ENCODE data around the gene ZMYM2. TPM values are rescaled to one million over a fixed set of nuclear protein-coding genes. Genes with fewer than 3 reads are reported as not detected.

ZMYM2 gene
- total RNA-seq, 1 donor from 2014 or later: 75.2 TPM

- ChIA-PET CTCF (no interaction called here), POLR2A (no interaction called here)
- TF ChIP-seq CTCF (IDR thresholded peaks at IDR 0.05): no peak
- no peaks in the 10 kb centered on the region for H3K9me3 Mint-ChIP-seq
- H3K27ac Mint-ChIP-seq: no peak overlapping the region
- no peaks in the 10 kb centered on the region for H3K4me1 Mint-ChIP-seq
- DNase-seq (no peak), ATAC-seq (ENCODE audit: low read depth) (no peak)
- peaks cover 5% of the 10 kb centered on the region for H3K27me3 Mint-ChIP-seq
- intact Hi-C loops (cut with micrococcal nuclease): no loop called here
- H3K36me3 Mint-ChIP-seq (ENCODE audit: low read depth): no peaks in the 10 kb centered on the region
- no peak overlapping the region for H3K4me3 Mint-ChIP-seq
Measured at GRCh38 chr13:20093951-20094350, 135.4 kb downstream of the ZMYM2 start.

DNA sequence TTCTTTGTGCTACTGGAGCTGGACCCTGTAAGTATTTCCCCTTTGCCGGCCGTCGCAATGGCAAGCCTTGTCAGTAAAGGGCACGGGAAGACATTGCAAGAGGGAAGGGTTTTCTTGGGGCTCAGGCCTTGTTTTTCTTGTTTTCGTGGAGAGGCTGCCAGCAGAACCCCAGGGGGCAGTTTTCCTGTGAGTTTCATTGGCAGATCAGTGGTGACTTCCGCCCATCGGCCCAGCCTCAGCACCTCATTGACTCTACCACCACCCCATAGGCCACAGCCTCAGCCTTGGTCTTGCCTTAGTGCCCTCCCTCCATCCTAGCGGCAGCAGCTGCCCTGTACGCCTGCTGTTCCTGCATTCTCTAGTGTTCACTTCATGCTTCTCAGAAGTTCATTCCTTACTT, 140.8 kb downstream of the ZMYM2 start:
- intact Hi-C loops (cut with micrococcal nuclease): no loop called here
- ChIA-PET CTCF (no interaction called here), POLR2A (no interaction called here)
- no peak for TF ChIP-seq CTCF (IDR thresholded peaks at IDR 0.05)
- no peaks in the 10 kb centered on the region for H3K4me1 Mint-ChIP-seq
- H3K27ac Mint-ChIP-seq: no peak overlapping the region
- peaks cover 25% of the 10 kb centered on the region for H3K27me3 Mint-ChIP-seq
- DNase-seq (no peak), ATAC-seq (ENCODE audit: low read depth) (no peak)
- H3K4me3 Mint-ChIP-seq: no peak overlapping the region
- no peaks in the 10 kb centered on the region for H3K9me3 Mint-ChIP-seq
- H3K36me3 Mint-ChIP-seq (ENCODE audit: low read depth): no peaks in the 10 kb centered on the region

DNA sequence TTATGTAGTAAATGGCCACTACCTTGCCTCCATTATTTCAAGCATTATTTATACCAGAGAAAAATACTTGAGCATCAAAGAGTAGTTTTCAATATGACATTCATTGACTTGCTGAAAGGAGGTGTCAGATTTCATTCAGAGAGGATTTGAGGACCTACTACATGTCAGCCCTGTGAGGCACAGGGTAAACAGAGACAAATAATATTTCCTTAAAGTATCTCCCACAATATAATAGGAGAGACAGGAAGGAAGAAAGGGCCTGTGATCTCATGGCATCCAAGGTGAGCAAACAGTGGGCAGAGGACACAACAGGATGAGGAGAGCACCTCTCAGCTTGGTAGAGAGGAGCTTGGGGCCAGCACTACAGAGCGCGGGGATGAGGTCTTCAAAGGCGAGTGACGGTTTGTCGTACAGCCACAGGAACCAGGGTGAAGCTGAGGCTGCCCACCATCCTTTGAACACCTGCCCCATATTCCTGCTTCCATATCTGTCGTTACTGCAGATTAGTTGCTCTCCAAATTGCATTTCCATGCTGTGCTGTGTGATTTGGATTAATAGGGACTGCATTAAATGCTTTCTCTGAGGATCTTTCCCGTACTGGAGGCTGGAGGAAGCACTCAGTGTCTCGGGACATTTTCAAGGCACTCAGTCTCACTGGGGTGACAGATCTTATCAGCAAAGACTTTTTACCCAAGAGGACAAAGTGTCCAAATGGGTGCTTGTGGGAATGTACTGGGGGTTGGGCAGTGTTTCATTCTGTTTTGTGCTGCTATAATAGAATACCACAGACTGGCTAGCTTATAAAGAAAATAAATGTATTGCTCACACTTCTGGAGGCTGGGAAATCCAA, 143.2 kb downstream of the ZMYM2 start:
- ATAC-seq (ENCODE audit: low read depth) (no peak), DNase-seq (no peak)
- Mint-ChIP-seq H3K4me3 (no peak overlapping the region), H3K4me1 (no peaks in the 10 kb centered on the region), H3K36me3 (ENCODE audit: low read depth) (no peaks in the 10 kb centered on the region), H3K27me3 (peaks cover 41% of the 10 kb centered on the region), H3K9me3 (no peaks in the 10 kb centered on the region), H3K27ac (no peak overlapping the region)
- no peak for TF ChIP-seq CTCF (IDR thresholded peaks at IDR 0.05)
- ChIA-PET POLR2A (no interaction called here), CTCF (interaction anchor here (0.6 kb wide), 1 partner anchor 9 kb away, joined by 3 read pairs; no protein-coding TSS in a partner anchor)
- intact Hi-C loops (cut with micrococcal nuclease): no loop called here

DNA sequence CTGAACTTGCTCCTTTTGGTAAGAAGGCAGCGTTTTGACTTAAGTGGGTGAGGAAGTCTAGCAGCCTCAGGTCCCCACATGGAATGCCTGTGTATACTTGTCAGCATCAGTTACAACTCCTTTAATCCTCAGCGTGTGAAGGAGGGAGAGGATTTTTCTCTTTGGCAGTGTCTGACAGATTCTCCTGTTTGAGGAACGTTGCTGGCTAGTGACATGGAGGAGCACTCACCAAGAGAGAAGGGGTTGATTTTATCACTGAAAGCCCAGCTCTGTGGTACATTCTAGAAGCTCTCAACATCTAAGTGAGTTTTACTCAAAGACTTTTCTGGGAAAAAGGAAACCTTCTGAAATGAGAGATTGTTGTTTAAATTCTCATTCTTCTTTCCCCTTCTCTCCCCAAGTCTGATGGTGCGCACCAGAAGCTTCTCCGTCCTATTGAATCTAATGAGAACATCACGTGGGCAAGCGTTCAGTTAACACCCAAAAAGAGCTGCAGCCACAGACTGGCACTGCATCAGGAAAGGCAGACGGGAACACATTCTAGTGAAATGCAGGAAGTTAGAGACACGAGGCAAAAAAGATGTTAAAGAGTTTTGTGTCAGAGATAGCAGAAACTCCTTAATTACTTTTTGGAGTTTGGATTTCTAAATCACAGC, 144.1 kb downstream of the ZMYM2 start:
- no peaks in the 10 kb centered on the region for H3K36me3 Mint-ChIP-seq (ENCODE audit: low read depth)
- ATAC-seq (ENCODE audit: low read depth) (no peak), DNase-seq (no peak)
- H3K27ac Mint-ChIP-seq: no peak overlapping the region
- H3K27me3 Mint-ChIP-seq: peaks cover 46% of the 10 kb centered on the region
- intact Hi-C loops (cut with micrococcal nuclease): no loop called here
- no peaks in the 10 kb centered on the region for H3K4me1 Mint-ChIP-seq
- ChIA-PET CTCF (interaction anchor here (0.6 to 0.7 kb wide), 2 partner anchors 8 to 47 kb away, joined by 3 read pairs; no protein-coding TSS in a partner anchor), POLR2A (no interaction called here)
- TF ChIP-seq CTCF (IDR thresholded peaks at IDR 0.05): no peak
- no peak overlapping the region for H3K4me3 Mint-ChIP-seq
- no peaks in the 10 kb centered on the region for H3K9me3 Mint-ChIP-seq

DNA sequence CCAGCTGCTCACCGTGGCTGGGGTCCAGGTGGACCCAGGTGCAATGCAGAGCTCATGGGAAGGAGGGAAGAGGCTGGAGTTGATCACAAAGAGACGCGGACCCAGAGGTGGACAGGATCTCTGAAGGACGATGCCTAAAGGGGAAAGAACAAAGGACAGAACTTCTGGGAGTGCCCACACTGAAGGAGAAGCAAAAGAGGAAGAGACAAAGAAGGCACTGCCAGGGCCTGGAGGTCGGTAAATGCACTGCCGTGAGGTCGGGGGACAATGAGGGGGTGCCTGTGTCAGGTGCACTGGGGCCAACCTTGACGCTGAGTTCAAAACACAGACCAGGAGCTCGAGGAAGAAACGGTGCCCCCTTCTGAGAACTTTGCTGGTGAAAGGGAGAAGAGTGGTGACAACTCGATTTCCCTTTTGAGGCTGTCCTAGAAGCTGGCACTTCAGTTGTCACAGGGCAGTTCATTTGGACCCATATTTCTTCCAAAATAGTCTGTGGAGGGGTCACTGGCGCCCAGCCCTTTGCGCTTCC, 146.7 kb downstream of the ZMYM2 start:
- peaks cover 46% of the 10 kb centered on the region for H3K27me3 Mint-ChIP-seq
- no peak overlapping the region for H3K27ac Mint-ChIP-seq
- DNase-seq: no peak
- POLR2A ChIA-PET: no interaction called here
- TF ChIP-seq CTCF (IDR thresholded peaks at IDR 0.05): no peak
- no peaks in the 10 kb centered on the region for H3K9me3 Mint-ChIP-seq
- intact Hi-C loops (cut with micrococcal nuclease): no loop called here
- H3K4me1 Mint-ChIP-seq: no peaks in the 10 kb centered on the region
- ATAC-seq (ENCODE audit: low read depth): no peak
- H3K4me3 Mint-ChIP-seq: no peak overlapping the region
- CTCF ChIA-PET: no interaction called here
- no peaks in the 10 kb centered on the region for H3K36me3 Mint-ChIP-seq (ENCODE audit: low read depth)
